HEK293 (cell line): Measurements from ENCODE around the gene IL17REL.

Source experiments
- TRIM28 ChIP-seq: IDR thresholded peaks from 2 replicates; pipeline ENCODE4 v1.6.1; 2011; ENCODE audit warnings: low read length, control low read depth, borderline replicate concordance
- ZNF23 ChIP-seq: fragments of 450-650 bp; formaldehyde crosslinking; IDR thresholded peaks from 2 replicates; pipeline ENCODE4 v1.5.1; 2016; ENCODE audit warnings: missing biosample characterization, missing genetic modification characterization, borderline replicate concordance
- ZNF549 ChIP-seq: fragments of 450-650 bp; IDR thresholded peaks from 2 replicates; pipeline ENCODE4 v1.5.1; 2018; ENCODE audit warnings: missing biosample characterization, missing genetic modification characterization, mild to moderate bottlenecking, inconsistent platforms, moderate library complexity
- ZNF561 ChIP-seq: fragments of 450-650 bp; IDR thresholded peaks from 2 replicates; pipeline ENCODE4 v1.5.1; 2018; ENCODE audit warnings: missing biosample characterization, missing genetic modification characterization, borderline replicate concordance
- TF ChIP-seq, protein P1 (sequence below): fragments of 450-650 bp; formaldehyde crosslinking; optimal IDR thresholded peaks from 2 replicates; pipeline ENCODE3; 2016; ENCODE audit warnings: missing biosample characterization, mild to moderate bottlenecking, missing genetic modification characterization

DNA sequence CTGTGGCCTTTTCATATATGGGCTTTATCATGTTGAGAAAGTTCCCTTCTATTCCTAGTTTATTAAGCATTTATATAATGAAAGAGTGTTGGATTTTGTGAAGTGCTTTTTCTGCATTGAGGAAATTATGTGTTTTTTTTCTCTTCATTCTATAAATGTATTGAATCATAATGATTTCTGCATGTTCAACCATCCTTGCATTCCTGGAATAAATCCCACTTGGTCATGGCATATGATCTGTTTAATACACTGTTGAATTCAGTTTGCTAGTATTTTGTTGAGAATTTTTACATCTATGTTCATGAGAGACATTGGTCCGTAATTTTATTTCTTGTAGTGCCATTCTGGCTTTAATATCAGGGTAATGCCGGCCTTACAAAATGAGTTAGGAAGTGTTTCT is 26.2 kb downstream of the IL17REL start:
- TF ChIP-seq, protein P1, sequence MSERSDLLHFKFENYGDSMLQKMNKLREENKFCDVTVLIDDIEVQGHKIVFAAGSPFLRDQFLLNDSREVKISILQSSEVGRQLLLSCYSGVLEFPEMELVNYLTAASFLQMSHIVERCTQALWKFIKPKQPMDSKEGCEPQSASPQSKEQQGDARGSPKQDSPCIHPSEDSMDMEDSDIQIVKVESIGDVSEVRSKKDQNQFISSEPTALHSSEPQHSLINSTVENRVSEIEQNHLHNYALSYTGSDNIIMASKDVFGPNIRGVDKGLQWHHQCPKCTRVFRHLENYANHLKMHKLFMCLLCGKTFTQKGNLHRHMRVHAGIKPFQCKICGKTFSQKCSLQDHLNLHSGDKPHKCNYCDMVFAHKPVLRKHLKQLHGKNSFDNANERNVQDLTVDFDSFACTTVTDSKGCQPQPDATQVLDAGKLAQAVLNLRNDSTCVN (tag by site-specific recombination), result no peak
- no peak for TF ChIP-seq ZNF549 (tag by site-specific recombination)
- no peak for TF ChIP-seq TRIM28
- no peak for TF ChIP-seq ZNF23 (tag by site-specific recombination)
- TF ChIP-seq ZNF561 (tag by site-specific recombination), result no peak
